Breast epithelium (tissue), 4 donors: Measurements from ENCODE around the gene ALDH2. TPM values are rescaled to one million over a fixed set of nuclear protein-coding genes. Genes with fewer than 3 reads are reported as not detected.

Experiments used
- DNase-seq, 2 donors: peaks; one replicate each; pipeline ENCODE4 v3.0.0-alpha.2; 2019; ENCODE audit warnings: low spot score in 2 of 2
- H3K27ac ChIP-seq, 2 donors: fragments of 200-600 bp; sonication (generic) in 1 of 2; one replicate each; pipeline ENCODE4 v1.5.1; 2016 to 2019; ENCODE audit warnings: mild to moderate bottlenecking in 1 of 2
- H3K27me3 ChIP-seq, 2 donors: fragments of 200-600 bp; sonication (generic) in 1 of 2; one replicate each; pipeline versions ENCODE4 v1.5.1 to v1.6.0; 2017 to 2019; ENCODE audit warnings: control low read depth in 1 of 2, mild to moderate bottlenecking in 1 of 2
- H3K36me3 ChIP-seq: fragments of 200-600 bp; one replicate; pipeline ENCODE4 v1.5.1; 2019
- H3K4me1 ChIP-seq, 2 donors: fragments of 200-600 bp; sonication (generic); one replicate each; pipeline ENCODE4 v1.5.1; 2016 to 2019; ENCODE audit warnings: control low read depth in 1 of 2
- H3K4me3 ChIP-seq, 3 donors: fragments of 200-600 bp; sonication (generic); 1 replicate in 2 of 3; 2 replicates in 1 of 3; pipeline ENCODE4 v1.5.1; 2016 to 2019; ENCODE audit warnings: mild to moderate bottlenecking in 3 of 3, moderate library complexity in 2 of 3
- H3K9me3 ChIP-seq, 2 donors: fragments of 200-600 bp; sonication (generic) in 1 of 2; one replicate each; pipeline ENCODE4 v1.5.1; 2016 to 2019; ENCODE audit warnings: control low read depth in 1 of 2
- POLR2A ChIP-seq: fragments of 450-650 bp; IDR thresholded peaks from one replicate; pipeline ENCODE4 v1.6.1; 2016; ENCODE audit warnings: antibody characterized with exemption, mild to moderate bottlenecking, moderate library complexity
- POLR2AphosphoS5 ChIP-seq, 3 donors: sonication (generic); formaldehyde crosslinking; IDR thresholded peaks; one replicate each; pipeline ENCODE4 v1.6.1; 2017; ENCODE audit warnings: antibody characterized with exemption in 3 of 3
- intact Hi-C: fragments of 100-400 bp; cut with DNase I; formaldehyde crosslinking; loops from one replicate; pipeline ENCODE4 v1.15.1; 2023; ENCODE audit warnings: low total_unique reads
- total RNA-seq, 3 donors: library from RNA; depleted of rRNA; stranded (reverse); fragments of >200 nt; gene quantifications; one replicate each; pipeline ENCODE4 v1.1.0, GENCODE V29; 2016
- TF ChIP-seq, protein P1 (sequence below), 3 donors: fragments of 450-650 bp; IDR thresholded peaks; one replicate each; pipeline ENCODE4 v1.5.1; 2016 to 2017; ENCODE audit warnings: antibody characterized with exemption in 3 of 3, mild to moderate bottlenecking in 3 of 3, moderate library complexity in 3 of 3

ALDH2 gene
- total RNA-seq, 3 donors from 2014 or later, result 56.4 to 433 (median 63.4) TPM

DNA sequence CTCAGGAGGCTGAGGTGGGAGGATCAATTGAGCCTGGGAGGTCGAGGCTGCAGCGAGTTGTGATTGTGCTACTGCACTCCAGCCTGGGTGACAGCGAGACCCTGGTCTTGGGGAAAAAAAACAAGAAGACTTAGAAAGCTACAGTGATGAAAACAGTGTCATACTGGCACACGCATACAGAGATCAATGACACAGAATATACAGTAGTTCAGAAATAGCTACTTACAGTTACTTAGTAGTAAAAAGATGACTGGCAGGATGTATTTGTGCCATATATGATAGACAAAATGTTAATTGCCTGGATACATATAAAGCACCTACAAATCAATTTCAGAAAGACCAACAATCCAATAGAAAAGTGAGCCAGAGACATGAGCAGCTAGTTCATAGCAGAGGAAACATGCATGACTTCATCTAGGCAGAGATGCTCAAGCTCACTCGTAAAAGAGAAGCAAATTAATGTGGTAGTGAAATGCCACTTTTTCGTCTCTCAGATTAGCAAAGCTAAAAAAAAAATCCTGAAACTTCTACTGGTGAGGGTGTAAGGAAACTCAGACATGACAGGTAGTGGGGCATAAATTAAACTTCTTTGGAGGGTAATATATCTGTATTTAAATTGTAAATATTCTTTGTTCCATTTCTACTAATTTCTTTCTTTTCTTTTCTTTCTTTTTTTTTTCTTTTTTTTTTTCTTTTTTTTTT is 2.5 kb upstream of the ALDH2 start:
- intact Hi-C loops, result no loop called here
- TF ChIP-seq POLR2AphosphoS5 (IDR thresholded peaks at IDR 0.05), result no peak
- no peak for TF ChIP-seq POLR2A
- TF ChIP-seq, protein P1, sequence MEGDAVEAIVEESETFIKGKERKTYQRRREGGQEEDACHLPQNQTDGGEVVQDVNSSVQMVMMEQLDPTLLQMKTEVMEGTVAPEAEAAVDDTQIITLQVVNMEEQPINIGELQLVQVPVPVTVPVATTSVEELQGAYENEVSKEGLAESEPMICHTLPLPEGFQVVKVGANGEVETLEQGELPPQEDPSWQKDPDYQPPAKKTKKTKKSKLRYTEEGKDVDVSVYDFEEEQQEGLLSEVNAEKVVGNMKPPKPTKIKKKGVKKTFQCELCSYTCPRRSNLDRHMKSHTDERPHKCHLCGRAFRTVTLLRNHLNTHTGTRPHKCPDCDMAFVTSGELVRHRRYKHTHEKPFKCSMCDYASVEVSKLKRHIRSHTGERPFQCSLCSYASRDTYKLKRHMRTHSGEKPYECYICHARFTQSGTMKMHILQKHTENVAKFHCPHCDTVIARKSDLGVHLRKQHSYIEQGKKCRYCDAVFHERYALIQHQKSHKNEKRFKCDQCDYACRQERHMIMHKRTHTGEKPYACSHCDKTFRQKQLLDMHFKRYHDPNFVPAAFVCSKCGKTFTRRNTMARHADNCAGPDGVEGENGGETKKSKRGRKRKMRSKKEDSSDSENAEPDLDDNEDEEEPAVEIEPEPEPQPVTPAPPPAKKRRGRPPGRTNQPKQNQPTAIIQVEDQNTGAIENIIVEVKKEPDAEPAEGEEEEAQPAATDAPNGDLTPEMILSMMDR (IDR thresholded peaks at IDR 0.05), result no peak
- Histone ChIP-seq H3K27me3 (no peaks in the 10 kb centered on the region), H3K9me3 (no peaks in the 10 kb centered on the region), H3K4me3 (no peak overlapping the region), H3K36me3 (no peaks in the 10 kb centered on the region), H3K27ac (no peak overlapping the region), H3K4me1 (no peaks in the 10 kb centered on the region)
- DNase-seq, result no peak

DNA sequence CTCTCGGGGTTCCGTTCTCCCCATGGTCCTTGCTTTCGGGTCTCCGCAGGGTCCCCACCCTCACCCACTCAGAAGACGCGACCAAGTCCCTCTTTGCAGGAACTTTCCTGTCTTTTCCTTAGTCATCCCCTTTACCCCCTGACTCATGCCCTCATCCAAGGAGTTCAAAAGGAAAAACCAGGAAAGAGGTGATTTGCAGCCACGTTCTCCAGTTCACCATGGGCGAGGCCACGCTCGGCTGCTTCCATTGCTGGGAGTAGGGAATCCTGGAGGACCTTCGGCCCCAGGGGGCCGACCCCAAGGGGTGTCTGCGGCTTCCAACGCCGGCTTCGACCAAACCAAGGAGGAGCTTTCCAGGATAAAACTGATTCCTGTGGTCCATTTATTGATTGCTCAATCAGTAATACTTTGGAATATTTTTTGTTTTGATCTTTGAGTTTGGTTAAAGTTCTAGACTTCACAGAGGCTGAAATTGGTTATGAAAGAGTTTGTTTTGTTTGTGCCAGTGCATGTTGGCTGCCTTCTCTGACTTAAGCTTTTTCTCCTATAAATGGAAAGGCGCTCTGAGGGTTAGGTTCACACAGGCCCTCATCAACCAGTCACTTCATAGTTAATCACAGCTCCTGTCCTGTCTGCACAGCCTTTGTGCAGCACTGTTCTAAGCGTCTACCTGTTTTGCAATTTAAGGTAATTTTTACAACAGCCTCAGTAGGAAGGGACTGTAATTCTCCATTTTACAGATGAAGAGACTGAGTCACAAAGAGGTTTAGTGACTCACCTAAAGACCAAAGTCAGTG is 827 bp downstream of the ALDH2 start:
- H3K4me1 ChIP-seq, result no peaks in the 10 kb centered on the region

DNA sequence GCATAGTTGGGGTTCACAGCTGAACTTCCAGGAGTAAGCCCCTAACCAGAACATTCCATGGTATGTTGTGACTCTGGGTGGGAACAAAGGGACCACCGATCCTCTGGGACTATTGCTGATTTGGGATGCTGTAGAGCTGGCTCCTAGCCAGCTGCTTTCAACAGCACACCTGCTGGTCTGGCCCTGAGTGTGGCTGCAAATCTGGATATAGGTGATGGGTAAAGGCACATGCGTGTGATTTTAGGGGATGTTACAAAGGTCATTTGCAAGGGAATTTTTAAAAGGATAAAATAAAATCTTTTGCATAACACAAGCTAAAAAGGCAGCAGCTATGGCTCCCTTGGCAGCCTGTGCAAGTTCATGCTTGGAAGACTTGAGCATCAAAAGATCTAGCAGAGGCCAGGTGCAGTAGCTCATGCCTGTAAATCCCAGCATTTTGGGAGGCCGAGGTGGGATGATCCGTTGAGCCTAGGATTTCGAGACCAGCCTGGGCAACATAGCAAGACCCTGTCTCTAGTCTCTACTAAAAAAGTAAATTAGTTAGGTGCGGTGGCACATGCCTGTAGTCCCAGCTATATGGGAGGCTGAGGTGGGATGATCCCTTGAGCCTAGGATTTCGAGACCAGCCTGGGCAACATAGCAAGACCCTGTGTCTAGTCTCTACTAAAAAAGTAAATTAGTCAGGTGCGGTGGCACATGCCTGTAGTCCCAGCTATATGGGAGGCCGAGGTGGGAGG is 1.6 kb downstream of the ALDH2 start:
- Histone ChIP-seq H3K27ac (peak overlapping the region in 1 of 2 donors; percentile 13), H3K36me3 (no peaks in the 10 kb centered on the region), H3K27me3 (no peaks in the 10 kb centered on the region), H3K4me3 (peak overlapping the region; percentile 67 to 85 (median 82)), H3K9me3 (no peaks in the 10 kb centered on the region), H3K4me1 (peaks cover 2 to 4% of the 10 kb centered on the region in 2 donors)
- DNase-seq, result no peak
- TF ChIP-seq, protein P1 (IDR thresholded peaks at IDR 0.05), result no peak
- TF ChIP-seq POLR2A (no peak), POLR2AphosphoS5 (IDR thresholded peaks at IDR 0.05) (no peak)
- intact Hi-C loops, result no loop called here

More for the DNA sequence above, 827 bp downstream of the ALDH2 start:
- intact Hi-C loops, result no loop called here
- Histone ChIP-seq H3K9me3 (no peaks in the 10 kb centered on the region), H3K27ac (peak overlapping the region; percentile 65 to 88), H3K27me3 (no peaks in the 10 kb centered on the region), H3K4me3 (peak overlapping the region; percentile 67 to 85 (median 82)), H3K36me3 (no peaks in the 10 kb centered on the region)
- TF ChIP-seq, protein P1 (IDR thresholded peaks at IDR 0.05), result no peak
- TF ChIP-seq POLR2A (no peak), POLR2AphosphoS5 (IDR thresholded peaks at IDR 0.05) (no peak)
- DNase-seq, result no peak

DNA sequence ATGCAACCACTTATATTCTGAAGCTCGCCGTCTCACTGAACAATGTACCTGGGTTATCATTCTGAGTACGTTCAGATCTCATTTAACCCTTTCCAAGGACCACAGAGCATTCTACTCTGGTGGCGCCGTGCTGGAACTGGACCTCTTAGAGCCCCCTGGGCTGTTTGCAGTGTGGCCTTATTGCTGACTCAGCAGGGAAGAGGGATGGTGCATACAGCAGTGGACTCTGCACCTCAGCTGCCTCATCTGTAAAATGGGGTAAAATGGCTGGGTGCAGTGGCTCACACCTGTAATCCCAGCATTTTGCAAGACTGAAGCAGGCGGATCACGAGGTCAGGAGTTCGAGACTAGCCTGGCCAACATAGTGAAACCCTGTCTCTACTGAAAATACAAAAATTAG is 2.9 kb downstream of the ALDH2 start:
- TF ChIP-seq, protein P1 (IDR thresholded peaks at IDR 0.05), result no peak
- TF ChIP-seq POLR2AphosphoS5 (IDR thresholded peaks at IDR 0.05), result no peak
- Histone ChIP-seq H3K4me1 (peaks cover 3 to 15% of the 10 kb centered on the region in 2 donors), H3K27me3 (no peaks in the 10 kb centered on the region), H3K27ac (no peak overlapping the region), H3K36me3 (no peaks in the 10 kb centered on the region), H3K4me3 (no peak overlapping the region), H3K9me3 (no peaks in the 10 kb centered on the region)
- intact Hi-C loops, result no loop called here
- DNase-seq, result no peak
